Measurements from ENCODE around the gene PPY. TPM values are rescaled to one million over a fixed set of nuclear protein-coding genes. Genes with fewer than 3 reads are reported as not detected.
A peak's percentile ranks its signal among the peaks of the same experiment; 100 is the strongest.
"Not testable (repeated sequence)": the region's sequence is repeated elsewhere in the genome, so short reads cannot be mapped to it uniquely, and the experiment has no call there.

The PPY gene
- polyA plus RNA-seq, 1 donor = not detected

GRCh38 chr17:43932357-43932756 lies 9.9 kb downstream of the PPY start:
- no peak for DNase-seq (ENCODE audit: low read depth)

GRCh38 chr17:43931062-43931571 lies 11.2 kb downstream of the PPY start:
- no peak for DNase-seq (ENCODE audit: low read depth)

- no peak for DNase-seq (ENCODE audit: low read depth)
Observed at GRCh38 chr17:43928609-43929008, 13.7 kb downstream of the PPY start.

GRCh38 chr17:43927929-43928328 lies 14.3 kb downstream of the PPY start:
- not testable (repeated sequence) for DNase-seq (ENCODE audit: low read depth)

GRCh38 chr17:43927060-43927864 lies 15.0 kb downstream of the PPY start:
- DNase-seq (ENCODE audit: low read depth) = no peak

DNA sequence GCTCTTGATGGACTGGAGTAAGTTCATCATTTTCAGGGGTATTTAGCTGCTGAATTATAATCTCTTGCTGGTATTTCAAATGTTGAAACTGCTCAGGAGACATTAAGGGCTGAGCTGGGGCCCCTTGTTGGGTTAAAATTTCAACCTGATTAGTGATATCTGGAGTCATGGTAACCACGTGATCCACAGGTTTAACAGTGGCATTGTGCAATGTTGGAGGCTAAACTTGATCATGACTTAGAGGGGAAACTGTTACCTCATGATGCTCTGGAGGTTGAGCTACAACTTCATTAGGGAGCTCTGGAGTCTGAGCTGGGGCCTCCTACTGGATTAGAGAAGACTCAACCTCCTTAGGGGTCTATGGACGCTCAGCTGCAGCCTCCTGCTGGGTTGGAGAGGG lies 17.7 kb downstream of the PPY start:
- DNase-seq (ENCODE audit: low read depth) = no peak

- DNase-seq (ENCODE audit: low read depth) = no peak
Observed at GRCh38 chr17:43920500-43921095, 21.7 kb downstream of the PPY start.

GRCh38 chr17:43918026-43918389 lies 24.3 kb downstream of the PPY start:
- no peak for DNase-seq (ENCODE audit: low read depth)

GRCh38 chr17:43917348-43918025 lies 24.8 kb downstream of the PPY start:
- no peak for DNase-seq (ENCODE audit: low read depth)

GRCh38 chr17:43917016-43917347 lies 25.3 kb downstream of the PPY start:
- DNase-seq (ENCODE audit: low read depth) = no peak

DNA sequence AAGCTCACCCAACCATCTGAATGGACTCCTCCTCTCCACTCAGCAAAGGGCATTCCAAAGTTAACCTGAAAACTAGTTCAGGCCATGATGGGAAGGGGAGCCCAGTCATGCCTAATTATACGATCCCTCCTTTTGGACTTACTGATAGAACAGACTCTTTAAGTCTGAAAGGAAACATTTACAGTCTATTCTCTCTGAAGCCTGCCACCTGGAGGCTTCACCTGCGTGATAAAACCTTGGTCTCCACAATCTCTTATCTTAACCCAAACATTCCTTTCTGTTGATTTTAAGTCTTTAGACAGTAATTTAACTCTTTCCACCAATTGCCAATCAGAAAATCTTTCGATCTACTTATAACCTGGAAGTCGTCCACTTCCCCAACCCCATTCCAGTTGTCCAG lies 25.9 kb downstream of the PPY start:
- DNase-seq (ENCODE audit: low read depth) = no peak

DNA sequence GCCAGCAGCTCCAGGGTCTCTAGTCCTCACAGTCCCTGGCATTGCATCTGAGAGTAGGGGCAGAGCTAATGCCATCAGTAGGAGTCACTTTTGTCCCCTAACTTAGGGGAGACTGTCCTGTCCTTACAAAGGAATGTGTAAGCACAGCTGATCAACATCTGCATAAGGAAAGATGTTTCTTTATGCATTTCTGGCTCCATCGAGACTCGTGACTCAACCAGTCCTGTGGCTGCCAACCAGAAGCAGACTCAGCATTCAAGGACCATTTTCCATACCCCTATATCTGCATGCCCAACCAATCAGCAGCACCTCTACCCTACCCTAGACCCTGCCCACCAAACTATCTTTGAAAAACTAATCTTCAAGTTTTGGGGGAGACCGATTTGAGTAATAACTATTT lies 26.7 kb downstream of the PPY start:
- DNase-seq (ENCODE audit: low read depth) = no peak

DNA sequence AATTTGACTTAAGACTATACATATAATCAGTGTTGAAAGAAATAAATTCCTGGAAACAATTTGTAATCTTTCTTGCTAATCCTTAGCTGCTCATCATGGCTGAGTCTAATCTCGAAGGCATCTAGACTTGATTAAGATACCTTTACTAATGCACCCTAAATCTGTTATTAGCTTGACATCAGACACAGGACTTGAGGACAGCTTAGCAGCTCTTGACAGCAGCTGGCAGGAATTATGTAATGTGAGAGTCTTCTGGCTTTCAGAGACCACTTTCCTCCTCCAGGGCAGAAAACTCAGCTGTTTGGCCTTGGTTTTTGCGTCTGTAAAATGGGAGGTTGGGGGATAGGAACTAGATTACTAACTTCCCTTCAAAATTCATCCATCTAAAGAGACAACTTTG lies 27.8 kb downstream of the PPY start:
- DNase-seq (ENCODE audit: low read depth) = no peak

DNA sequence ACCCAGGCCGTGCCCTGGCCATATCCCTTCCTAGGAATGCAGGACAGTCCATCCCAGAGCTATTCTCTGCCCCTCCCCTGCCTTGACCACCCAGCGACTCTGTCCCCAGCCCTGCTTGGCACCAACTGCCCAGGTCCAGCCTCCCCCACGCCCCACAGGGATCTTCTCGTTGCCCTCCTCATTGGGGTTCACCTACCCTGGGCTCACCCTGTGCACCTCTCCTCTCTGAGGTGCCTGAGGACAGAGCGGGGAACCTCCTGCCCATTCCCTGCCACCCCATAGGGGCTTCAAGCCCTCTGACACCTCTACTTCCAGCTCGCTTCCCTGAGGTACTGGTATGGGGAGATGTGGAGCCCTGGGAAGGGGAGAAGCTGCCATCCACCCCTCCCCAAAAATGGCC lies 28.7 kb downstream of the PPY start:
- DNase-seq (ENCODE audit: low read depth) = no peak

GRCh38 chr17:43912635-43913304 lies 29.5 kb downstream of the PPY start:
- DNase-seq (ENCODE audit: low read depth) = no peak

DNA sequence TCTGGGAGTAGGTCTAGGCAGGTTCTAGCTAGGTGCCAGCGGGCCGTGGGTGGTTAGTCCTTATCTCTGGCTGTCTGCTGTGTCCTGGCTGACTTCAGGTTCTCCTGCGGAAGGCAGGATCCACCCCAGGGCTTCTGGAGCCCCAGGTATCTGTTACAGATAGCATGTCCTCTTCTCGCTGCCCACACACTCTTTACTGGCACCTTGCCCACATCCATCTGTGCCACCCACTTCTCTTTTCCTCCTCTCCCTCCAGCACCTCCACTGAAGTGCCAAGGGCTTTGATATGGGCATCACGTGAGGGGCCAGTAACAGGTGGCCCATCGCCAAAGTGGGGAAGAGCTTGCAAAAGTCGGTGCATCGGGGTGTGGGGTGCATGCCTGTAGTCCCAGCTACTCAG lies 30.4 kb downstream of the PPY start:
- no peak for DNase-seq (ENCODE audit: low read depth)

- DNase-seq (ENCODE audit: low read depth) = no peak
Observed at GRCh38 chr17:43909537-43910231, 32.6 kb downstream of the PPY start.

DNA sequence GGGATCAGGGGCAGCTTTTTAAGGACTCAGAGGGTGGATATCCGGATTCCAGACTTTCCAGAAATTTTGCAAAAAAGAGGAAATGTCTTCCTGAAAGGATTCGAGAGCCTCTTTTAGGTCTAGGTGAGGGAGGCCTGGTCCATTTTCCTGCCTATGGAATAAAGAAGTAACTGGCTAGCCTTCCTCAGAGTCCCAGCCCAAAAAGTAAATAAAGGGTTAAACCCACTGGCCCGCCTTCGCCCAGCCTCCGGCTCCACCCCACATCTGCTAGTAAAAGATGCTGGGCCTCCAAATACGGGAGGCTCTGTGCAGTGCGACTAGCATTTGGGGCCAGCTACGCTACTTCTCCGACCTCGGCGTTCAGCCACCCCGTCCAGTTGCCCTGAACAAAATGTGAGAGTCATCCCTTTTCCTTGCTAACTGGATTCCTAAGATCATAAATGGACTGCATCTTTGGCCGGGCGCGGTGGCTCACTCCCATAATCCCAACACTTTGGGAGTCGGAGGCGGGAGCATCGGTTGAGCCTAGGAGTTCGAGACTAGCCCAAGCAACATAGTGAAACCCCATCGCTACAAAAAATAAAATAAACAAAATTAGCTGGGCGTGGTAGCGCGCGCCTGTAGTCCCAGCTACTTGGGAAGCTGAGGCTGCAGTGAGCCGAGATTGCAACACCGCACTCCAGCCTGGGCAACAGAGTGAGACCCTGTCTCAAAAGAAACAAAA lies 34.1 kb downstream of the PPY start:
- peak; percentile 60 for DNase-seq (ENCODE audit: low read depth)

DNA sequence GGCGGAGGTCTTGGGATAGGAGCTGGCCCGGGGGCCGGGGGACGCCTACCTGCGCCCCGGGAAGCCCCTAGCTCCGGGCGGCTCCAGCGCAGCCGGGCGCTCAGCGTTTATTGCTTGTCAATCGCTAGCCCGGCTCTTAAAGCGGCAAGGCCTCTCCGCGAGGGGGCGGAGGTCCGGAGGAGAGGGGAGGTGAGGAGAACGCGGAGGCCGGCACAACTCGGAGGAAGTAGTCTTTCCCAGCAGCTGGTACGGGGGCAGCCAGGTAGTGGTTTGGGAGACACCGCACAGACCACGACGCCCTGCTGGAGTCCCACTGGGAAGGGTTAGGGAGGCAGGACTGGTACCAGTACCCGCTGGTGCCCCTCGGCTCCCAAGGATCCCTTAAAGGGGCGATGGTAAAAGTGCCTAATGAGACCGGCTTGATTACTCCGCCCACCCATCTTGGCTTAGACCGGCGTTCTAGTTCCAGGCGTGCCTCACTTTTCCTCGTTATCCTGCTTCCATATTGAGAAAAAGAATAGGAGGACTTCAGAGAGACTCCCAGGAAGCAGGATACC lies 34.8 kb downstream of the PPY start, which contains the start of gene MPP2:
MPP2 (minus strand) TSS at position 112 of the 557 bp plus-strand sequence. CDS start 3,076 bp downstream, outside the sequence.
- DNase-seq (ENCODE audit: low read depth) = peak; percentile 49

GRCh38 chr17:43906951-43907424 lies 35.3 kb downstream of the PPY start:
- no peak for DNase-seq (ENCODE audit: low read depth)

All from forelimb muscle (tissue), 1 donor.